ENCODE results near the gene ATP8A2. TPM values are rescaled to one million over a fixed set of nuclear protein-coding genes. Genes with fewer than 3 reads are reported as not detected.
"Not testable (repeated sequence)": the region's sequence is repeated elsewhere in the genome, so short reads cannot be mapped to it uniquely, and the experiment has no call there.

ATP8A2 gene
- total and polyA plus RNA-seq, 9 of the 15 experiments (the other 6 are each of a cell fraction or from before 2014, with no cell fraction given): under 0.01 to 0.33 (median 0.06) TPM; not detected in 4

GRCh38 chr13:25954080-25954479, 582.3 kb downstream of the ATP8A2 start:
- H3K4me1 ChIP-seq (replicated peaks in 1 of 2; ENCODE audit: control insufficient read depth in 2 of 2, insufficient read depth in 2 of 2, low read length in 2 of 2); BruUV-seq (replicated peaks); H3K27me3 ChIP-seq (ENCODE audit: control insufficient read depth in 2 of 2, insufficient read depth in 2 of 2, low read length in 2 of 2); ATAC-seq; FAIRE-seq; in situ Hi-C loops (cut with MboI); POLR2A ChIA-PET; CTCF ChIA-PET (ENCODE audit: low intra/inter-chr PET ratio); H4K20me1 ChIP-seq (replicated peaks; ENCODE audit: control insufficient read depth, insufficient read depth, low read length); DNase-seq (ENCODE audit: extremely low read depth in 1 of 4, low spot score in 3 of 4); H3K9me3 ChIP-seq (replicated peaks; ENCODE audit: control insufficient read depth, insufficient read depth, low read depth, low read length); H3K27ac ChIP-seq (ENCODE audit: extremely low read depth, low read depth, low read length); H3K9me1 ChIP-seq (ENCODE audit: control insufficient read depth, insufficient read depth, low read length); H3K36me3 ChIP-seq (ENCODE audit: control insufficient read depth, insufficient read depth, low read length); H3K9ac ChIP-seq (ENCODE audit: insufficient read depth in 1 of 2, low read depth in 2 of 2, low read length in 2 of 2); intact Hi-C loops (cut with micrococcal nuclease); H2AFZ ChIP-seq (ENCODE audit: low read depth, low read length); H3K4me3 ChIP-seq; H3K79me2 ChIP-seq (ENCODE audit: control insufficient read depth, insufficient read depth, low read length); H3K4me2 ChIP-seq (ENCODE audit: insufficient read depth, low read length): not testable (repeated sequence)
- 2% methylated on average over 5 of the region's 5 CpGs for WGBS (ENCODE audit: insufficient coverage, low coverage, missing lambda C conversion rate)

DNA sequence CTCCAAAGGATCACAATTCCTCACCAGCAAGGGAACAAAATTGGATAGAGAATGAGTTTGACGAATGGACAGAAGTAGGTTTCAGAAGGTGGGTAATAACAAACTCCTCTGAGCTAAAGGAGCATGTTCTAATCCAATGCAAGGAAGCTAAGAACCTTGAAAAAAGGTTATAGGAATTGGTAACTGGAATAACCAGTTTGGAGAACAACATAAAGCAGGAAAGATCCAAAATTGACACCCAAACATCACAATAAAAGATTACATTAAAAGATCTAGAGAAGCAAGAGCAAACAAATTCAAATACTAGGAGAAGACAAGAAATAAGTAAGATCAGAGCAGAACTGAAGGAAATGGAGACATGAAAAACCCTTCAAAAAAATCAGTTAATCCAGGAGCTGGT, 583.2 kb downstream of the ATP8A2 start:
- H3K79me2 ChIP-seq (ENCODE audit: control insufficient read depth, insufficient read depth, low read length); DNase-seq (ENCODE audit: extremely low read depth in 1 of 4, low spot score in 3 of 4); H3K9me1 ChIP-seq (ENCODE audit: control insufficient read depth, insufficient read depth, low read length); CTCF ChIA-PET (ENCODE audit: low intra/inter-chr PET ratio); H3K9ac ChIP-seq (ENCODE audit: insufficient read depth in 1 of 2, low read depth in 2 of 2, low read length in 2 of 2); H3K36me3 ChIP-seq (ENCODE audit: control insufficient read depth, insufficient read depth, low read length); H3K4me2 ChIP-seq (ENCODE audit: insufficient read depth, low read length); BruUV-seq (replicated peaks); H3K4me1 ChIP-seq (replicated peaks in 1 of 2; ENCODE audit: control insufficient read depth in 2 of 2, insufficient read depth in 2 of 2, low read length in 2 of 2); H2AFZ ChIP-seq (ENCODE audit: low read depth, low read length); H3K4me3 ChIP-seq; intact Hi-C loops (cut with micrococcal nuclease); H3K27ac ChIP-seq (ENCODE audit: extremely low read depth, low read depth, low read length); ATAC-seq; H4K20me1 ChIP-seq (replicated peaks; ENCODE audit: control insufficient read depth, insufficient read depth, low read length); H3K9me3 ChIP-seq (replicated peaks; ENCODE audit: control insufficient read depth, insufficient read depth, low read depth, low read length); POLR2A ChIA-PET; FAIRE-seq; in situ Hi-C loops (cut with MboI); H3K27me3 ChIP-seq (ENCODE audit: control insufficient read depth in 2 of 2, insufficient read depth in 2 of 2, low read length in 2 of 2): not testable (repeated sequence)
- WGBS (ENCODE audit: insufficient coverage, low coverage, missing lambda C conversion rate): 0% methylated on average over 1 of the region's 1 CpG

Data from K562 (cell line).